ENCODE results near the gene SMIM36.

SMIM36 gene

GRCh38 chr17:55442953-55443683 is 68.1 kb downstream of the SMIM36 start:
- H3K4me1 ChIP-seq (ENCODE audit: control insufficient read depth, insufficient read depth, low read length, poor library complexity, severe bottlenecking): peaks cover 46% of the 10 kb centered on the region
- H3K36me3 ChIP-seq (ENCODE audit: control insufficient read depth, insufficient read depth, low read length): no peaks in the 10 kb centered on the region
- H3K27ac ChIP-seq (ENCODE audit: low read depth, low read length, severe bottlenecking): no peak overlapping the region
- H3K9me3 ChIP-seq (ENCODE audit: control insufficient read depth, low read length): no peaks in the 10 kb centered on the region
- no peak overlapping the region for H3K4me3 ChIP-seq (ENCODE audit: extremely low read depth, insufficient read depth, low read length, poor library complexity, severe bottlenecking)
- 100% methylated on average over 1 of the region's 6 CpGs for WGBS, 2 experiments (ENCODE audit: insufficient coverage in 2 of 2)

DNA sequence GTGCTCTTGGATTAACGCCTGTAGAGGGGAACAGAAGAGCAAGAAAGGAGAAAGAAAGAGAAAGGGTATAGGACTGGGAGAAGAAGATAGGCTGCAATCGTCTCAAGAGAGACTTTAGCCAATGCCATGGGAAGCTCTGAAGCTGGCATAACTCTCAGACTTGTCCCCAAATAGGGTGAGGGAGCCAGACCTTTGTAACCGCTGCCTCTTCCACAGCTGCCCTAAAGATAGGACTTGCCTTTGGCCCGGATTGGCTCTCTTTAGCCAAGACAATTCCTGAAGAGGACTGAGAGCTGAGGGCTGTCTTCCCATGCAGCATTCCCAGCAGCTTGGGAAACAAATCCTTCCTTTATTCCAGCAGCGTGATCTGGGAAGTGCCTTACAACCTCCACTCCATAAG is 68.8 kb downstream of the SMIM36 start:
- Histone ChIP-seq H3K36me3 (ENCODE audit: control insufficient read depth, insufficient read depth, low read length) (no peaks in the 10 kb centered on the region), H3K4me1 (ENCODE audit: control insufficient read depth, insufficient read depth, low read length, poor library complexity, severe bottlenecking) (peaks cover 46% of the 10 kb centered on the region), H3K27ac (ENCODE audit: low read depth, low read length, severe bottlenecking) (no peak overlapping the region), H3K9me3 (ENCODE audit: control insufficient read depth, low read length) (no peaks in the 10 kb centered on the region), H3K4me3 (ENCODE audit: extremely low read depth, insufficient read depth, low read length, poor library complexity, severe bottlenecking) (no peak overlapping the region)
- WGBS, 2 experiments (ENCODE audit: insufficient coverage in 2 of 2): 82 to 87% methylated on average over 4 of the region's 5 CpGs

- Histone ChIP-seq H3K27ac (ENCODE audit: low read depth, low read length, severe bottlenecking) (no peak overlapping the region), H3K4me1 (ENCODE audit: control insufficient read depth, insufficient read depth, low read length, poor library complexity, severe bottlenecking) (peaks cover 42% of the 10 kb centered on the region)
- 90 to 100% methylated on average over 1 to 2 of the region's 2 CpGs for WGBS, 2 experiments (ENCODE audit: insufficient coverage in 2 of 2)
Measured at GRCh38 chr17:55441544-55441943, 69.7 kb downstream of the SMIM36 start.

DNA sequence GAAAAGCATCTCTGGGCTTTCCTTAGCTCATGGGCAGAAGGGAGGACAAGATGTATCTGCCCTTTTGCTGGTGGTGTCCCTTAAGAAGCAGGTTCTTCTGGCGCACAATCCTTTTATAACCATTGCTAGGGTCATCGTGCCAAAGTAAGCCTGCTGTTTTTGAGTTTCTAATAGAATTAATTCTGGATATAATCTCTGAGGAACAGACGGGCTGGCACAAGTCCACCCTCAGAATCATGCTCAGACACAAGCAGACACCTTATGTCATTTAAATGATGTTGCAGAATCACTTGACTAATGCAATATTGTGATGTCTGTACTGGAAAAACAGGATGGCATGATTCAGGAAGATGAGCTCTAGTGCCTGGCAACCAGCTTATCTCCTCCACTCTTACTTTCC is 70.9 kb downstream of the SMIM36 start:
- H3K9me3 ChIP-seq (ENCODE audit: control insufficient read depth, low read length): no peaks in the 10 kb centered on the region
- peaks cover 37% of the 10 kb centered on the region for H3K4me1 ChIP-seq (ENCODE audit: control insufficient read depth, insufficient read depth, low read length, poor library complexity, severe bottlenecking)
- no peaks in the 10 kb centered on the region for H3K36me3 ChIP-seq (ENCODE audit: control insufficient read depth, insufficient read depth, low read length)
- no CpG with 5 or more reads among the region's 3 CpGs for WGBS, 2 experiments (ENCODE audit: insufficient coverage in 2 of 2)
- H3K27ac ChIP-seq (ENCODE audit: low read depth, low read length, severe bottlenecking): no peak overlapping the region
- H3K4me3 ChIP-seq (ENCODE audit: extremely low read depth, insufficient read depth, low read length, poor library complexity, severe bottlenecking): no peak overlapping the region

More at GRCh38 chr17:55441544-55441943, 69.7 kb downstream of the SMIM36 start:
- no peaks in the 10 kb centered on the region for H3K36me3 ChIP-seq (ENCODE audit: control insufficient read depth, insufficient read depth, low read length)
- H3K4me3 ChIP-seq (ENCODE audit: extremely low read depth, insufficient read depth, low read length, poor library complexity, severe bottlenecking): no peak overlapping the region
- no peaks in the 10 kb centered on the region for H3K9me3 ChIP-seq (ENCODE audit: control insufficient read depth, low read length)

DNA sequence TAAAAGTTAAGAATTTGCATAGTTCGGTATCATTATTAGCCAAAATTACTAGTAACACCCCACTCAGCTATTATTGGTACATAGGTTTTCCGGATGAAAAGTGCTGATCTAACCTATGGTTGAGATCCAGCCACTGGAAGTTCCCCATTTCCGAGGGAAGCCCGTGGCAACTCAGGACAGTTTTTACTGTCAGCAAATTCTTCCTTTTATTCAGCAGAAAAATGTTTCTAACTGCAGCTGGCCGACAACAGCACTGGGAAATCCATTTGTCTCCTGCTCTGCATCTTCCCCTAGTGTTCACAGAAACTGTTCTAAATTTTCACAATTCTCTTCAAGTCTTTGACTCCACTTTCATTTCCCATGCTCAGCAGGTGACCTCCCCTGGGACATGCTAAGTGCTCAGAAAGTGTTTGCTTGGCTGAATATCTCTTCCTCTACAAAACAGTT is 74.1 kb downstream of the SMIM36 start:
- Histone ChIP-seq H3K4me1 (ENCODE audit: control insufficient read depth, insufficient read depth, low read length, poor library complexity, severe bottlenecking) (peaks cover 10% of the 10 kb centered on the region), H3K27ac (ENCODE audit: low read depth, low read length, severe bottlenecking) (no peak overlapping the region), H3K4me3 (ENCODE audit: extremely low read depth, insufficient read depth, low read length, poor library complexity, severe bottlenecking) (no peak overlapping the region), H3K36me3 (ENCODE audit: control insufficient read depth, insufficient read depth, low read length) (no peaks in the 10 kb centered on the region), H3K9me3 (ENCODE audit: control insufficient read depth, low read length) (no peaks in the 10 kb centered on the region)
- WGBS, 2 experiments (ENCODE audit: insufficient coverage in 2 of 2): 67 to 79% methylated on average over 4 of the region's 5 CpGs

GRCh38 chr17:55436224-55437158 is 74.8 kb downstream of the SMIM36 start:
- H3K4me1 ChIP-seq (ENCODE audit: control insufficient read depth, insufficient read depth, low read length, poor library complexity, severe bottlenecking): peaks cover 10% of the 10 kb centered on the region
- WGBS, 2 experiments (ENCODE audit: insufficient coverage in 2 of 2): 86 to 100% methylated on average over 1 of the region's 4 CpGs

GRCh38 chr17:55435408-55435807 is 75.8 kb downstream of the SMIM36 start:
- peaks cover 14% of the 10 kb centered on the region for H3K4me1 ChIP-seq (ENCODE audit: control insufficient read depth, insufficient read depth, low read length, poor library complexity, severe bottlenecking)
- H3K4me3 ChIP-seq (ENCODE audit: extremely low read depth, insufficient read depth, low read length, poor library complexity, severe bottlenecking): no peak overlapping the region
- no peak overlapping the region for H3K27ac ChIP-seq (ENCODE audit: low read depth, low read length, severe bottlenecking)
- WGBS, 2 experiments (ENCODE audit: insufficient coverage in 2 of 2): 90 to 91% methylated on average over 1 to 2 of the region's 4 CpGs
- H3K9me3 ChIP-seq (ENCODE audit: control insufficient read depth, low read length): no peaks in the 10 kb centered on the region
- H3K36me3 ChIP-seq (ENCODE audit: control insufficient read depth, insufficient read depth, low read length): no peaks in the 10 kb centered on the region

More at GRCh38 chr17:55436224-55437158, 74.8 kb downstream of the SMIM36 start:
- Histone ChIP-seq H3K9me3 (ENCODE audit: control insufficient read depth, low read length) (no peaks in the 10 kb centered on the region), H3K4me3 (ENCODE audit: extremely low read depth, insufficient read depth, low read length, poor library complexity, severe bottlenecking) (no peak overlapping the region), H3K27ac (ENCODE audit: low read depth, low read length, severe bottlenecking) (no peak overlapping the region), H3K36me3 (ENCODE audit: control insufficient read depth, insufficient read depth, low read length) (no peaks in the 10 kb centered on the region)

- no CpG with 5 or more reads among the region's 1 CpG for WGBS, 2 experiments (ENCODE audit: insufficient coverage in 2 of 2)
- Histone ChIP-seq H3K4me3 (ENCODE audit: extremely low read depth, insufficient read depth, low read length, poor library complexity, severe bottlenecking) (no peak overlapping the region), H3K9me3 (ENCODE audit: control insufficient read depth, low read length) (no peaks in the 10 kb centered on the region), H3K4me1 (ENCODE audit: control insufficient read depth, insufficient read depth, low read length, poor library complexity, severe bottlenecking) (peaks cover 12% of the 10 kb centered on the region), H3K36me3 (ENCODE audit: control insufficient read depth, insufficient read depth, low read length) (no peaks in the 10 kb centered on the region), H3K27ac (ENCODE audit: low read depth, low read length, severe bottlenecking) (no peak overlapping the region)
Measured at GRCh38 chr17:55434721-55435120, 76.5 kb downstream of the SMIM36 start.

GRCh38 chr17:55433629-55434422 is 77.4 kb downstream of the SMIM36 start:
- 81 to 86% methylated on average over 4 of the region's 7 CpGs for WGBS, 2 experiments (ENCODE audit: insufficient coverage in 2 of 2)
- no peak overlapping the region for H3K4me3 ChIP-seq (ENCODE audit: extremely low read depth, insufficient read depth, low read length, poor library complexity, severe bottlenecking)
- no peaks in the 10 kb centered on the region for H3K9me3 ChIP-seq (ENCODE audit: control insufficient read depth, low read length)
- no peaks in the 10 kb centered on the region for H3K36me3 ChIP-seq (ENCODE audit: control insufficient read depth, insufficient read depth, low read length)
- H3K4me1 ChIP-seq (ENCODE audit: control insufficient read depth, insufficient read depth, low read length, poor library complexity, severe bottlenecking): peaks cover 6% of the 10 kb centered on the region
- no peak overlapping the region for H3K27ac ChIP-seq (ENCODE audit: low read depth, low read length, severe bottlenecking)

GRCh38 chr17:55433029-55433628 is 78.1 kb downstream of the SMIM36 start:
- 72 to 86% methylated on average over 5 to 7 of the region's 7 CpGs for WGBS, 2 experiments (ENCODE audit: insufficient coverage in 2 of 2)
- Histone ChIP-seq H3K36me3 (ENCODE audit: control insufficient read depth, insufficient read depth, low read length) (no peaks in the 10 kb centered on the region), H3K27ac (ENCODE audit: low read depth, low read length, severe bottlenecking) (no peak overlapping the region), H3K4me1 (ENCODE audit: control insufficient read depth, insufficient read depth, low read length, poor library complexity, severe bottlenecking) (peaks cover 6% of the 10 kb centered on the region), H3K9me3 (ENCODE audit: control insufficient read depth, low read length) (no peaks in the 10 kb centered on the region), H3K4me3 (ENCODE audit: extremely low read depth, insufficient read depth, low read length, poor library complexity, severe bottlenecking) (no peak overlapping the region)
